ENCODE results near the gene PAQR4. TPM values are rescaled to one million over a fixed set of nuclear protein-coding genes. Genes with fewer than 3 reads are reported as not detected.
A peak's percentile ranks its signal among the peaks of the same experiment; 100 is the strongest.
"Not testable (repeated sequence)": the region's sequence is repeated elsewhere in the genome, so short reads cannot be mapped to it uniquely, and the experiment has no call there.

PAQR4 gene
- total RNA-seq, 2 experiments from 2014 or later, result 58.7 to 62.9 TPM

GRCh38 chr16:2931231-2931914 is 37.8 kb upstream of the PAQR4 start:
- not testable (repeated sequence) for H3K9me3 Mint-ChIP-seq (ENCODE audit: low read depth); H3K36me3 Mint-ChIP-seq; H3K27me3 Mint-ChIP-seq; H3K27ac Mint-ChIP-seq; H3K4me3 Mint-ChIP-seq; ATAC-seq; DNase-seq
- CTCF ChIA-PET, result interaction anchor here (0.7 to 1.2 kb wide), 2 partner anchors 12 to 32 kb away, joined by 3 to 4 read pairs; no protein-coding TSS in a partner anchor
- peaks cover 10% of the 10 kb centered on the region for H3K4me1 Mint-ChIP-seq

GRCh38 chr16:2933136-2933535 is 36.0 kb upstream of the PAQR4 start:
- Mint-ChIP-seq H3K9me3 (ENCODE audit: low read depth) (no peaks in the 10 kb centered on the region), H3K36me3 (peaks cover 5% of the 10 kb centered on the region), H3K4me1 (no peaks in the 10 kb centered on the region), H3K27me3 (no peaks in the 10 kb centered on the region), H3K27ac (no peak overlapping the region), H3K4me3 (no peak overlapping the region)
- DNase-seq (no peak), ATAC-seq (peak; percentile 12)
- CTCF ChIA-PET, result no interaction called here

GRCh38 chr16:2933701-2934100 is 35.4 kb upstream of the PAQR4 start:
- Mint-ChIP-seq H3K27me3 (no peaks in the 10 kb centered on the region), H3K4me1 (no peaks in the 10 kb centered on the region), H3K36me3 (peaks cover 6% of the 10 kb centered on the region), H3K9me3 (ENCODE audit: low read depth) (no peaks in the 10 kb centered on the region), H3K27ac (no peak overlapping the region), H3K4me3 (no peak overlapping the region)
- DNase-seq (no peak), ATAC-seq (no peak)
- CTCF ChIA-PET, result no interaction called here

- DNase-seq (no peak), ATAC-seq (no peak)
- H3K36me3 Mint-ChIP-seq, result peaks cover 10% of the 10 kb centered on the region
- no peak overlapping the region for H3K4me3 Mint-ChIP-seq
- no peaks in the 10 kb centered on the region for H3K9me3 Mint-ChIP-seq (ENCODE audit: low read depth)
- no peaks in the 10 kb centered on the region for H3K4me1 Mint-ChIP-seq
- CTCF ChIA-PET, result no interaction called here
- no peak overlapping the region for H3K27ac Mint-ChIP-seq
- no peaks in the 10 kb centered on the region for H3K27me3 Mint-ChIP-seq
Measured at GRCh38 chr16:2934450-2934849, 34.7 kb upstream of the PAQR4 start.

GRCh38 chr16:2936436-2937011 is 32.6 kb upstream of the PAQR4 start:
- H3K4me1 Mint-ChIP-seq, result no peaks in the 10 kb centered on the region
- no peaks in the 10 kb centered on the region for H3K27me3 Mint-ChIP-seq
- no peak overlapping the region for H3K27ac Mint-ChIP-seq
- H3K9me3 Mint-ChIP-seq (ENCODE audit: low read depth), result no peaks in the 10 kb centered on the region
- CTCF ChIA-PET, result no interaction called here
- peaks cover 24% of the 10 kb centered on the region for H3K36me3 Mint-ChIP-seq
- DNase-seq (no peak), ATAC-seq (no peak)
- H3K4me3 Mint-ChIP-seq, result no peak overlapping the region

GRCh38 chr16:2937170-2937569 is 32.0 kb upstream of the PAQR4 start:
- H3K27me3 Mint-ChIP-seq, result no peaks in the 10 kb centered on the region
- no peak for DNase-seq
- CTCF ChIA-PET, result no interaction called here
- no peak overlapping the region for H3K27ac Mint-ChIP-seq
- no peaks in the 10 kb centered on the region for H3K9me3 Mint-ChIP-seq (ENCODE audit: low read depth)
- no peak overlapping the region for H3K4me3 Mint-ChIP-seq
- ATAC-seq, result no peak
- no peaks in the 10 kb centered on the region for H3K4me1 Mint-ChIP-seq
- peaks cover 24% of the 10 kb centered on the region for H3K36me3 Mint-ChIP-seq

- Mint-ChIP-seq H3K9me3 (ENCODE audit: low read depth) (no peaks in the 10 kb centered on the region), H3K27me3 (no peaks in the 10 kb centered on the region), H3K4me1 (no peaks in the 10 kb centered on the region), H3K4me3 (no peak overlapping the region), H3K27ac (no peak overlapping the region), H3K36me3 (peaks cover 24% of the 10 kb centered on the region)
- CTCF ChIA-PET, result no interaction called here
- DNase-seq (no peak), ATAC-seq (no peak)
Measured at GRCh38 chr16:2938206-2938605, 30.9 kb upstream of the PAQR4 start.

GRCh38 chr16:2939968-2940367 is 29.2 kb upstream of the PAQR4 start:
- no peak for DNase-seq
- Mint-ChIP-seq H3K4me1 (no peaks in the 10 kb centered on the region), H3K27ac (no peak overlapping the region), H3K4me3 (no peak overlapping the region), H3K27me3 (no peaks in the 10 kb centered on the region), H3K9me3 (ENCODE audit: low read depth) (no peaks in the 10 kb centered on the region), H3K36me3 (peaks cover 20% of the 10 kb centered on the region)
- CTCF ChIA-PET, result interaction anchor here (1.0 to 1.4 kb wide), 3 partner anchors 13 to 65 kb away, joined by 3 to 4 read pairs (median 3); partner anchors contain the start of gene PAQR4
- no peak for ATAC-seq

- peaks cover 22% of the 10 kb centered on the region for H3K36me3 Mint-ChIP-seq
- DNase-seq (no peak), ATAC-seq (no peak)
- no peak overlapping the region for H3K27ac Mint-ChIP-seq
- no peaks in the 10 kb centered on the region for H3K9me3 Mint-ChIP-seq (ENCODE audit: low read depth)
- no peaks in the 10 kb centered on the region for H3K27me3 Mint-ChIP-seq
- H3K4me1 Mint-ChIP-seq, result no peaks in the 10 kb centered on the region
- H3K4me3 Mint-ChIP-seq, result no peak overlapping the region
- CTCF ChIA-PET, result interaction anchor here (1.0 to 3.9 kb wide), 2 partner anchors 15 to 31 kb away, joined by 3 to 20 read pairs; no protein-coding TSS in a partner anchor
Measured at GRCh38 chr16:2942045-2942444, 27.1 kb upstream of the PAQR4 start.

- not testable (repeated sequence) for H3K4me1 Mint-ChIP-seq, H3K27ac Mint-ChIP-seq
- peaks cover 23% of the 10 kb centered on the region for H3K36me3 Mint-ChIP-seq
Measured at GRCh38 chr16:2943716-2944115, 25.4 kb upstream of the PAQR4 start.

GRCh38 chr16:2946649-2947048 is 22.5 kb upstream of the PAQR4 start:
- H3K27me3 Mint-ChIP-seq, result no peaks in the 10 kb centered on the region
- no peaks in the 10 kb centered on the region for H3K4me1 Mint-ChIP-seq
- CTCF ChIA-PET, result interaction anchor here (1.3 to 3.0 kb wide), 2 partner anchors 15 to 20 kb away, joined by 6 to 13 read pairs; no protein-coding TSS in a partner anchor
- peaks cover 5% of the 10 kb centered on the region for H3K36me3 Mint-ChIP-seq
- H3K9me3 Mint-ChIP-seq (ENCODE audit: low read depth), result no peaks in the 10 kb centered on the region
- no peak overlapping the region for H3K27ac Mint-ChIP-seq
- DNase-seq (no peak), ATAC-seq (no peak)
- no peak overlapping the region for H3K4me3 Mint-ChIP-seq

More at GRCh38 chr16:2943716-2944115, 25.4 kb upstream of the PAQR4 start:
- H3K4me3 Mint-ChIP-seq; ATAC-seq; DNase-seq; H3K9me3 Mint-ChIP-seq (ENCODE audit: low read depth); H3K27me3 Mint-ChIP-seq: not testable (repeated sequence)
- CTCF ChIA-PET, result interaction anchor here (3.9 kb wide), 1 partner anchor 17 kb away, joined by 20 read pairs; no protein-coding TSS in a partner anchor

- Mint-ChIP-seq H3K4me1 (no peaks in the 10 kb centered on the region), H3K4me3 (no peak overlapping the region), H3K27ac (no peak overlapping the region), H3K27me3 (peaks cover 6% of the 10 kb centered on the region), H3K9me3 (ENCODE audit: low read depth) (no peaks in the 10 kb centered on the region), H3K36me3 (peaks cover 3% of the 10 kb centered on the region)
- ATAC-seq (no peak), DNase-seq (no peak)
- CTCF ChIA-PET, result interaction anchor here (3.0 kb wide), 1 partner anchor 22 kb away, joined by 13 read pairs; no protein-coding TSS in a partner anchor
Measured at GRCh38 chr16:2948807-2949704, 20.1 kb upstream of the PAQR4 start.

- peaks cover 3% of the 10 kb centered on the region for H3K36me3 Mint-ChIP-seq
- H3K9me3 Mint-ChIP-seq (ENCODE audit: low read depth), result no peaks in the 10 kb centered on the region
- peaks cover 10% of the 10 kb centered on the region for H3K27me3 Mint-ChIP-seq
- DNase-seq, result no peak
- no peak for ATAC-seq
- no peaks in the 10 kb centered on the region for H3K4me1 Mint-ChIP-seq
- CTCF ChIA-PET, result interaction anchor here (1.0 to 3.0 kb wide), 2 partner anchors 23 to 31 kb away, joined by 3 to 13 read pairs; partner anchors contain the start of gene PKMYT1
- H3K4me3 Mint-ChIP-seq, result no peak overlapping the region
- H3K27ac Mint-ChIP-seq, result no peak overlapping the region
Measured at GRCh38 chr16:2949705-2950352, 19.3 kb upstream of the PAQR4 start.

Data from activated CD8-positive, alpha-beta memory T cell treated with anti-CD3 and anti-CD28 coated beads, Interleukin-2, amount 10 ng/mL, durations not matched to agents 7 days and 5 days (primary cell).